ENCODE data around the gene GMDS.

The GMDS gene

GRCh38 chr6:2188397-2188796, 57.0 kb downstream of the GMDS start:
- H3K4me3 ChIP-seq (ENCODE audit: low read depth, low read length) = no peak overlapping the region
- no peak overlapping the region for H3K9ac ChIP-seq (ENCODE audit: low read depth, low read length)
- no peak overlapping the region for H3K27ac ChIP-seq (ENCODE audit: low read depth, low read length)
- H3K4me1 ChIP-seq (ENCODE audit: control insufficient read depth, insufficient read depth, low read length) = peaks cover 7% of the 10 kb centered on the region; the same call in 1 of the 2 replicates
- H3K9me3 ChIP-seq (ENCODE audit: control insufficient read depth, insufficient read depth, low read length) = no peaks in the 10 kb centered on the region
- no peaks in the 10 kb centered on the region for H3K27me3 ChIP-seq (ENCODE audit: control insufficient read depth, insufficient read depth, low read length)
- H3K36me3 ChIP-seq (ENCODE audit: control insufficient read depth, insufficient read depth, low read length) = no peaks in the 10 kb centered on the region

DNA sequence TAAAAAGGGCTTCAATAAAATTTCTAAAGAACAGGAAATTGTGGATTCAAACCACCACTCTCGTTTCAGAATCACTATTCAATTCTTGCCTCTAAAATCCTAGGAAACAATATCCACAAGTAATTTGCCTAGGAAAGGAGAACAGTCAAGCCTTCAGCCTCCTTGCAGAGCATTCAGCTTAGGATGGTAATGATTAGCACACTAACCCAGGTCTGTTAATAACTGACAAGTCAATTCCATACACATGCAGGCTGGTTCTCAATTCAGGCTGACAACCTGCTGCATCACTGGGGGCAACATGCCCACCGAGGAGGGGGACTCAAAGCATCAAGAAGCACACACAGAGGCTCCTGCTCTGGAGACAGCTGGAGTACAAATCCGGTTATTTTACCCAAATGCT, 57.6 kb downstream of the GMDS start:
- H3K9ac ChIP-seq (ENCODE audit: low read depth, low read length) = no peak overlapping the region

DNA sequence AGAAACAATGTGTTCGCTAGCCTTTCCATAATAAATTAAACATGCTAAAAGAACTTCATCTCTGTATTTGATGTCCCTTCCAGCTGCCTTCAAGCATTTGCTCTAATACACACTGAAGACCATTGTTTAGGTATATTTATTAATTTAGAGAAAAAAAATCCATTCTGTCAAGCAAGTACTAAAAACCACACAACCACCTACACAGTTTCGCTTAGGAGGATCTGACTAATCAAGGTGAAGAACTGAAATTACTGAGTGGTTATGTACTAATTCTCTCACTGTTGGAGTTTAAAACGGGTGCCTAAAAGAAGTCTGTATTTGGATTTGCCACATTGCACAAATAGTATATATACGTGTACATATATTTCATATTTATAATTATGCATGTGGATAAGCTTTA, 58.9 kb downstream of the GMDS start:
- no peak overlapping the region for H3K27ac ChIP-seq (ENCODE audit: low read depth, low read length)
- H3K9ac ChIP-seq (ENCODE audit: low read depth, low read length) = no peak overlapping the region
- H3K27me3 ChIP-seq (ENCODE audit: control insufficient read depth, insufficient read depth, low read length) = no peaks in the 10 kb centered on the region
- no peaks in the 10 kb centered on the region for H3K36me3 ChIP-seq (ENCODE audit: control insufficient read depth, insufficient read depth, low read length)
- no peak overlapping the region for H3K4me3 ChIP-seq (ENCODE audit: low read depth, low read length)
- H3K9me3 ChIP-seq (ENCODE audit: control insufficient read depth, insufficient read depth, low read length) = no peaks in the 10 kb centered on the region
- H3K4me1 ChIP-seq (ENCODE audit: control insufficient read depth, insufficient read depth, low read length) = peaks cover 7% of the 10 kb centered on the region; the same call in 1 of the 2 replicates

More for the DNA sequence above, 57.6 kb downstream of the GMDS start:
- no peaks in the 10 kb centered on the region for H3K27me3 ChIP-seq (ENCODE audit: control insufficient read depth, insufficient read depth, low read length)
- H3K27ac ChIP-seq (ENCODE audit: low read depth, low read length) = no peak overlapping the region
- no peaks in the 10 kb centered on the region for H3K9me3 ChIP-seq (ENCODE audit: control insufficient read depth, insufficient read depth, low read length)
- no peak overlapping the region for H3K4me3 ChIP-seq (ENCODE audit: low read depth, low read length)
- H3K4me1 ChIP-seq (ENCODE audit: control insufficient read depth, insufficient read depth, low read length) = peaks cover 7% of the 10 kb centered on the region; the same call in 1 of the 2 replicates
- H3K36me3 ChIP-seq (ENCODE audit: control insufficient read depth, insufficient read depth, low read length) = no peaks in the 10 kb centered on the region

DNA sequence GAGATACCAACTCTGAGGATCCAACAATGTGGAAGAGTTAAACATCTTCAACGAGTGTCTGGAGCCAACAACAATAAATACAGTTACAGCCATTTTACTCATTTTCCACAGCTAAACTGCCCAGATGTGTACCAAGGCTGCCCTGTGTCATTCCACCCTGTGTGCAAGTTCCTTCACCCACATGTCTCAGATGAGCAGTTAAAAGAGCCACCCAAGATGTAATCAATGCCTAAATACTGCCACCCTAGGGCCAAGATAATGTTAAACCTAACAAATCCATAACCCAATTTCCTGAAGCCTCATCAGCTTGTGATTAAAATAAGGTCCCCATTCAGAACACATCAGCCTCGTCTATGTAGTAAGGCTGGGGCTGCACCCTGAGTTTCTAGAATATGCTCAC, 59.9 kb downstream of the GMDS start:
- Histone ChIP-seq H3K36me3 (ENCODE audit: control insufficient read depth, insufficient read depth, low read length) (no peaks in the 10 kb centered on the region), H3K9me3 (ENCODE audit: control insufficient read depth, insufficient read depth, low read length) (no peaks in the 10 kb centered on the region), H3K4me1 (ENCODE audit: control insufficient read depth, insufficient read depth, low read length) (peaks cover 7% of the 10 kb centered on the region; the same call in 1 of the 2 replicates), H3K27me3 (ENCODE audit: control insufficient read depth, insufficient read depth, low read length) (no peaks in the 10 kb centered on the region), H3K9ac (ENCODE audit: low read depth, low read length) (no peak overlapping the region), H3K27ac (ENCODE audit: low read depth, low read length) (no peak overlapping the region), H3K4me3 (ENCODE audit: low read depth, low read length) (no peak overlapping the region)

DNA sequence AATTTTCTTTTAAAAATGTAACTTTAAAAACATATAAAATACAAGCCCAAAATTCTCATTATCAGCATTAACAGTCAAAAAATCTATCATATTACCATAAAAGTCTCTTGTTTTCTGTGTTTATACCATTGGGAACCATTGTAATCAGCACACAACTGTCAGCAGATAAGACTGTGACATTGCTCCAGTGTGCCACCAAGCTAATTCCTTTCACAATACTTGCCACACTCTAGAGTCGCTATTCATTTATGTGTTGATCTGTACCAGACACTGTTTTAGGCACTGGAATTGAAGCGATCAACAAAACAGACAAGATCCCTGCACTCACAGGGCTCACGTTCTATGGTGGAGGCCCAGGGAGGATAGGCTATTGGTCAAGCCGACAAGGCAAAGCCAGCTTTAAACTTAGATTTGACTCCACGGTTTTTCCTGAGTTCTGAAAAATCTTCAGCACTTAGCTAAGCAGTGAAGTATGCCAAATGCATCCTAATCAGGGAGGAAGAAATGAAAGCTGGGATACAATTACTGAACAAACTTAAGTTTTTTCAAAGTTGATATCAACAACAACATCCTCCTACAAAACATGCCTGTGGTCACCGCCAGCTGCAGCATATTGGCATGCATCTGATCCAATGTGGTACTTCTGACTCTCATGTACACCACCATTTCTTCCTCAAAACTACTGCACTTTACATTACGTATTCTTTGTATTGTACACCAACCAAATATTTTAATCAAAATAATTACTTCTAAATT, 60.5 kb downstream of the GMDS start:
- H3K9me3 ChIP-seq (ENCODE audit: control insufficient read depth, insufficient read depth, low read length) = no peaks in the 10 kb centered on the region
- no peak overlapping the region for H3K4me3 ChIP-seq (ENCODE audit: low read depth, low read length)
- H3K36me3 ChIP-seq (ENCODE audit: control insufficient read depth, insufficient read depth, low read length) = no peaks in the 10 kb centered on the region
- H3K27me3 ChIP-seq (ENCODE audit: control insufficient read depth, insufficient read depth, low read length) = no peaks in the 10 kb centered on the region
- peaks cover 7% of the 10 kb centered on the region; the same call in 1 of the 2 replicates for H3K4me1 ChIP-seq (ENCODE audit: control insufficient read depth, insufficient read depth, low read length)
- no peak overlapping the region for H3K27ac ChIP-seq (ENCODE audit: low read depth, low read length)
- H3K9ac ChIP-seq (ENCODE audit: low read depth, low read length) = no peak overlapping the region

DNA sequence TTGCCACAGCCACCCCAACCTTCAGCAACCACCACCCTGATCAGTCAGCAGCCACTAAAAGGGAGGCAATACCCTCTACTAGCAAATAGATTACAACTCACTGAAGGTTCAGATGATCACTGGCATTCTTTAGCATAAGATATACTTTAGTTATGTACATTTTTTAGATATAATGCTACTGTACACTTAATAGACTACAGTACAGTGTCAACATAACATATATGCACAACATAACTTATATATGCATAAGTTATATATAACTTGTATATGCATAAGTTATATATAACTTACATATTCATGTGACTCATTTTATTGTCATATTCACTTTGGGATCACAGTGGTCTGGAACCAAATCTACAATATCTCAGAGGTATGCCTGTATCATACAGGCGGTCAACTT, 61.7 kb downstream of the GMDS start:
- Histone ChIP-seq H3K27me3 (ENCODE audit: control insufficient read depth, insufficient read depth, low read length) (no peaks in the 10 kb centered on the region), H3K4me3 (ENCODE audit: low read depth, low read length) (no peak overlapping the region), H3K9ac (ENCODE audit: low read depth, low read length) (no peak overlapping the region), H3K27ac (ENCODE audit: low read depth, low read length) (no peak overlapping the region), H3K9me3 (ENCODE audit: control insufficient read depth, insufficient read depth, low read length) (no peaks in the 10 kb centered on the region), H3K4me1 (ENCODE audit: control insufficient read depth, insufficient read depth, low read length) (peaks cover 7% of the 10 kb centered on the region; the same call in 1 of the 2 replicates), H3K36me3 (ENCODE audit: control insufficient read depth, insufficient read depth, low read length) (no peaks in the 10 kb centered on the region)

DNA sequence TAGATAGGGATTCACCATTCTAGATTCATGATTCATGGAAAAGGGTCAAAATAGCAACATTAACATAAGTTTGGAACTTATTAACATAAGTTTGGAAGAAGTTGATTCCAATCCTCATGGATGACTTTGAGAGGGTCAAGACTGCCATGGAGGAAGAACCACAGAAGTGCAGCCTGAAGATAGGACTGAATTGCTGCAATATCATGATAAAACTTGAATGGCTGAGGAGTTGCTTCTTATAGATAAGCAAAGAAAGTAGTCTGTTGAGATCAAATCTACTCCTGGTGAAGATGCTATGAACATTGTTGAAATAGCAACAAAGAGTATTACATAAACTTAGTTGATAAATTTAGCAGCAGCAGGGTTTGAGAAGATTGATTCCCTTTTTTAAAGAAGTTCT, 62.2 kb downstream of the GMDS start:
- Histone ChIP-seq H3K36me3 (ENCODE audit: control insufficient read depth, insufficient read depth, low read length) (no peaks in the 10 kb centered on the region), H3K9me3 (ENCODE audit: control insufficient read depth, insufficient read depth, low read length) (no peaks in the 10 kb centered on the region), H3K4me3 (ENCODE audit: low read depth, low read length) (no peak overlapping the region), H3K27me3 (ENCODE audit: control insufficient read depth, insufficient read depth, low read length) (no peaks in the 10 kb centered on the region), H3K4me1 (ENCODE audit: control insufficient read depth, insufficient read depth, low read length) (peaks cover 7% of the 10 kb centered on the region; the same call in 1 of the 2 replicates), H3K27ac (ENCODE audit: low read depth, low read length) (no peak overlapping the region), H3K9ac (ENCODE audit: low read depth, low read length) (no peak overlapping the region)

GRCh38 chr6:2182251-2182650, 63.2 kb downstream of the GMDS start:
- Histone ChIP-seq H3K4me1 (ENCODE audit: control insufficient read depth, insufficient read depth, low read length) (no peaks in the 10 kb centered on the region), H3K27ac (ENCODE audit: low read depth, low read length) (no peak overlapping the region), H3K9ac (ENCODE audit: low read depth, low read length) (no peak overlapping the region), H3K9me3 (ENCODE audit: control insufficient read depth, insufficient read depth, low read length) (no peaks in the 10 kb centered on the region), H3K27me3 (ENCODE audit: control insufficient read depth, insufficient read depth, low read length) (no peaks in the 10 kb centered on the region), H3K4me3 (ENCODE audit: low read depth, low read length) (no peak overlapping the region), H3K36me3 (ENCODE audit: control insufficient read depth, insufficient read depth, low read length) (no peaks in the 10 kb centered on the region)

GRCh38 chr6:2181567-2181966, 63.8 kb downstream of the GMDS start:
- H3K36me3 ChIP-seq (ENCODE audit: control insufficient read depth, insufficient read depth, low read length) = no peaks in the 10 kb centered on the region
- no peaks in the 10 kb centered on the region for H3K4me1 ChIP-seq (ENCODE audit: control insufficient read depth, insufficient read depth, low read length)
- H3K9me3 ChIP-seq (ENCODE audit: control insufficient read depth, insufficient read depth, low read length) = no peaks in the 10 kb centered on the region
- no peaks in the 10 kb centered on the region for H3K27me3 ChIP-seq (ENCODE audit: control insufficient read depth, insufficient read depth, low read length)
- H3K4me3 ChIP-seq (ENCODE audit: low read depth, low read length) = no peak overlapping the region
- no peak overlapping the region for H3K9ac ChIP-seq (ENCODE audit: low read depth, low read length)
- H3K27ac ChIP-seq (ENCODE audit: low read depth, low read length) = no peak overlapping the region

DNA sequence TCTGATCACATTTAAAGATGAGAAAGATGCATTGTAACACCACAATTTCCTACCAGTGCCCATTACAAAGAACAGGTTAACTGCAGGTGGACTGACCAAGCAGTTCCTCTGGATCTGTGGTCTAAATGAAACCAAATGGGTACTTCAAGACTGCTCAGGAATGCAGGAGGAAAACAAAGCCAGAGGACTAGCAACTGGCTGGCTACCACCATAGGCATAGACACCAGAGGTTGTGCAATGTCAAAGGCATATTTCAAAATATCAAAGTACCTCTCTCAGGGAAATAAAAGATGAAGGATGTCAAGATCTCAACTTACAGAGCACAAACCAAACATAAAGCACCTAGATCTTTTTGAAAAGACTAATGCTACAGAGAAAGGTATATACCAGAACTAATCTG, 65.5 kb downstream of the GMDS start:
- Histone ChIP-seq H3K27me3 (ENCODE audit: control insufficient read depth, insufficient read depth, low read length) (no peaks in the 10 kb centered on the region), H3K36me3 (ENCODE audit: control insufficient read depth, insufficient read depth, low read length) (no peaks in the 10 kb centered on the region), H3K4me1 (ENCODE audit: control insufficient read depth, insufficient read depth, low read length) (no peaks in the 10 kb centered on the region), H3K9ac (ENCODE audit: low read depth, low read length) (no peak overlapping the region), H3K4me3 (ENCODE audit: low read depth, low read length) (no peak overlapping the region), H3K9me3 (ENCODE audit: control insufficient read depth, insufficient read depth, low read length) (no peaks in the 10 kb centered on the region), H3K27ac (ENCODE audit: low read depth, low read length) (no peak overlapping the region)

DNA sequence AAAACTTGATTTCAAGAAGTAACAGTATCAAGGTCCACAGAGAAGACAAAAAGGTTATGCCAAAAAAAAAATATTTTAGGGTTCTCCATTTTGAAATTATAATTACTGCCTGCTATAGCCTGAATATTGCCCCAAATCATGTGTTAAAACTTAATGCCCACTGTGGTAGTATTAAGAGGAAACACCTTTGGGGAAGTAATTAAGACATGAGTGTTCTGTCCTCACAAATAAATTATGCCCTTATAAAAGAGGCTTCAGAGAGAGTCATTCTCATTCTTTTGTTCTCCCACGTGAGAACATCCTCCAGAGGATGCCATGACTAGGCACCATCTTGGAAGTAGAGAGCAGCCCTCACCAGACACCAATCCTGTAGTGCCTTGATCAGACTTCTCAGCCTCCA, 66.2 kb downstream of the GMDS start:
- no peaks in the 10 kb centered on the region for H3K9me3 ChIP-seq (ENCODE audit: control insufficient read depth, insufficient read depth, low read length)
- H3K27ac ChIP-seq (ENCODE audit: low read depth, low read length) = no peak overlapping the region
- H3K4me1 ChIP-seq (ENCODE audit: control insufficient read depth, insufficient read depth, low read length) = no peaks in the 10 kb centered on the region

More for the DNA sequence above, 66.2 kb downstream of the GMDS start:
- H3K9ac ChIP-seq (ENCODE audit: low read depth, low read length) = no peak overlapping the region
- H3K36me3 ChIP-seq (ENCODE audit: control insufficient read depth, insufficient read depth, low read length) = no peaks in the 10 kb centered on the region
- no peak overlapping the region for H3K4me3 ChIP-seq (ENCODE audit: low read depth, low read length)
- H3K27me3 ChIP-seq (ENCODE audit: control insufficient read depth, insufficient read depth, low read length) = no peaks in the 10 kb centered on the region

All from HUES48 (cell line).